ENCODE measurements around the gene ARAP2. TPM values are rescaled to one million over a fixed set of nuclear protein-coding genes. Genes with fewer than 3 reads are reported as not detected.

ARAP2 gene
- total RNA-seq, 1 donor from 2014 or later, result 9.2 TPM

GRCh38 chr4:36130641-36131040 is 113.7 kb downstream of the ARAP2 start:
- H3K9me3 Mint-ChIP-seq (ENCODE audit: low read depth), result no peaks in the 10 kb centered on the region
- DNase-seq (ENCODE audit: low spot score, unreplicated experiment), result no peak
- TF ChIP-seq CTCF (IDR thresholded peaks at IDR 0.05; ENCODE audit: unreplicated experiment), result no peak
- no peak overlapping the region for H3K4me3 Mint-ChIP-seq (ENCODE audit: low read depth)
- H3K27ac Mint-ChIP-seq, result no peak overlapping the region
- no peaks in the 10 kb centered on the region for H3K4me1 Mint-ChIP-seq (ENCODE audit: low read depth)
- no peaks in the 10 kb centered on the region for H3K36me3 Mint-ChIP-seq (ENCODE audit: insufficient read depth)
- no peaks in the 10 kb centered on the region for H3K27me3 Mint-ChIP-seq

- Mint-ChIP-seq H3K27me3 (no peaks in the 10 kb centered on the region), H3K27ac (no peak overlapping the region), H3K9me3 (ENCODE audit: low read depth) (no peaks in the 10 kb centered on the region), H3K36me3 (ENCODE audit: insufficient read depth) (no peaks in the 10 kb centered on the region), H3K4me3 (ENCODE audit: low read depth) (no peak overlapping the region), H3K4me1 (ENCODE audit: low read depth) (no peaks in the 10 kb centered on the region)
- TF ChIP-seq CTCF (IDR thresholded peaks at IDR 0.05; ENCODE audit: unreplicated experiment), result no peak
- DNase-seq (ENCODE audit: low spot score, unreplicated experiment), result no peak
Measured at GRCh38 chr4:36128689-36129088, 115.6 kb downstream of the ARAP2 start.

GRCh38 chr4:36123906-36124305 is 120.4 kb downstream of the ARAP2 start:
- Mint-ChIP-seq H3K36me3 (ENCODE audit: insufficient read depth) (no peaks in the 10 kb centered on the region), H3K27ac (no peak overlapping the region), H3K4me1 (ENCODE audit: low read depth) (no peaks in the 10 kb centered on the region), H3K9me3 (ENCODE audit: low read depth) (no peaks in the 10 kb centered on the region), H3K4me3 (ENCODE audit: low read depth) (no peak overlapping the region), H3K27me3 (no peaks in the 10 kb centered on the region)
- TF ChIP-seq CTCF (IDR thresholded peaks at IDR 0.05; ENCODE audit: unreplicated experiment), result no peak
- DNase-seq (ENCODE audit: low spot score, unreplicated experiment), result no peak

GRCh38 chr4:36115312-36115711 is 129.0 kb downstream of the ARAP2 start:
- no peaks in the 10 kb centered on the region for H3K27me3 Mint-ChIP-seq
- no peaks in the 10 kb centered on the region for H3K36me3 Mint-ChIP-seq (ENCODE audit: insufficient read depth)
- DNase-seq (ENCODE audit: low spot score, unreplicated experiment), result no peak
- no peaks in the 10 kb centered on the region for H3K9me3 Mint-ChIP-seq (ENCODE audit: low read depth)
- peaks cover 9% of the 10 kb centered on the region for H3K4me1 Mint-ChIP-seq (ENCODE audit: low read depth)
- no peak overlapping the region for H3K27ac Mint-ChIP-seq
- no peak overlapping the region for H3K4me3 Mint-ChIP-seq (ENCODE audit: low read depth)
- no peak for TF ChIP-seq CTCF (IDR thresholded peaks at IDR 0.05; ENCODE audit: unreplicated experiment)

GRCh38 chr4:36111172-36111571 is 133.1 kb downstream of the ARAP2 start:
- TF ChIP-seq CTCF (IDR thresholded peaks at IDR 0.05; ENCODE audit: unreplicated experiment), result no peak
- no peak overlapping the region for H3K27ac Mint-ChIP-seq
- DNase-seq (ENCODE audit: low spot score, unreplicated experiment), result no peak
- no peaks in the 10 kb centered on the region for H3K27me3 Mint-ChIP-seq
- no peaks in the 10 kb centered on the region for H3K9me3 Mint-ChIP-seq (ENCODE audit: low read depth)
- H3K36me3 Mint-ChIP-seq (ENCODE audit: insufficient read depth), result no peaks in the 10 kb centered on the region
- H3K4me1 Mint-ChIP-seq (ENCODE audit: low read depth), result peaks cover 6% of the 10 kb centered on the region
- no peak overlapping the region for H3K4me3 Mint-ChIP-seq (ENCODE audit: low read depth)

Data from progenitor cell of endocrine pancreas (in vitro differentiated cells).